ENCODE data around the gene LRRC7. TPM values are rescaled to one million over a fixed set of nuclear protein-coding genes. Genes with fewer than 3 reads are reported as not detected.
"Not testable (repeated sequence)": the region's sequence is repeated elsewhere in the genome, so short reads cannot be mapped to it uniquely, and the experiment has no call there.

The LRRC7 gene
- total and polyA plus RNA-seq, 2 of the 8 experiments (the other 6 are each of a cell fraction or from before 2014, with no cell fraction given): 0.03 to 0.17 TPM

DNA sequence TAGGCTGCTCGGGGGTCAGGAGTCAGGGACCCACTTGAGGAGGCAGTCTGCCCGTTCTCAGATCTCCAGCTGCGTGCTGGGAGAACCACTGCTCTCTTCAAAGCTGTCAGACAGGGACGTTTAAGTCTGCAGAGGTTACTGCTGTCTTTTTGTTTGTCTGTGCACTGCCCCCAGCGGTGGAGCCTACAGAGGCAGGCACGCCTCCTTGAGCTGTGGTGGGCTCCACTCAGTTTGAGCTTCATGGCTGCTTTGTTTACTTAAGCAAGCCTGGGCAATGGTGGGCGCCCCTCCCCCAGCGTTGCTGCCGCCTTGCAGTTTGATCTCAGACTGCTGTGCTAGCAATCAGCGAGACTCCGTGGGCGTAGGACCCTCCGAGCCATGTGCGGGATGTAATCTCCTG, 360.5 kb downstream of the LRRC7 start:
- H3K56ac ChIP-seq (replicated peaks; ENCODE audit: insufficient read length, low read depth, low read length); H3K4me2 ChIP-seq (ENCODE audit: insufficient read depth in 1 of 2, low read depth in 2 of 2, low read length in 2 of 2); H4K91ac ChIP-seq (replicated peaks; ENCODE audit: insufficient read length, low read length); H3K14ac ChIP-seq (ENCODE audit: insufficient read length); H3K23ac ChIP-seq (ENCODE audit: insufficient read length); H2BK20ac ChIP-seq (ENCODE audit: low read length); H3K36me3 ChIP-seq (ENCODE audit: control insufficient read depth in 2 of 4, insufficient read depth in 4 of 4, low read length in 3 of 4); H2BK5ac ChIP-seq (ENCODE audit: low read depth, low read length); H3K27ac ChIP-seq (ENCODE audit: low read depth, low read length); H2BK120ac ChIP-seq (replicated peaks; ENCODE audit: low read depth, low read length); H2AK5ac ChIP-seq (ENCODE audit: low read depth, low read length); FAIRE-seq; H4K20me1 ChIP-seq (replicated peaks in 1 of 2; ENCODE audit: control insufficient read depth in 1 of 2, insufficient read depth in 2 of 2, low read length in 2 of 2); H3K4me3 ChIP-seq (ENCODE audit: extremely low read depth in 1 of 4, insufficient read depth in 2 of 4, low read depth in 3 of 4, low read length in 4 of 4); H3K23me2 ChIP-seq (ENCODE audit: low read depth, low read length); H2AFZ ChIP-seq (ENCODE audit: low read length); H3K79me1 ChIP-seq (ENCODE audit: low read depth, low read length); H3K79me2 ChIP-seq (ENCODE audit: control insufficient read depth in 1 of 2, insufficient read depth in 2 of 2, low read length in 2 of 2); H3K4me1 ChIP-seq (replicated peaks in 1 of 4; ENCODE audit: control insufficient read depth in 3 of 4, insufficient read depth in 4 of 4, low read length in 3 of 4); H4K5ac ChIP-seq (ENCODE audit: insufficient read length, low read depth, low read length); H3K4ac ChIP-seq (replicated peaks; ENCODE audit: insufficient read length, low read depth, low read length); H2BK15ac ChIP-seq (ENCODE audit: low read length); CTCF ChIA-PET (ENCODE audit: partially characterized antibody); H4K8ac ChIP-seq (ENCODE audit: extremely low read depth, insufficient read depth, low read length); H3K9ac ChIP-seq (replicated peaks in 1 of 4; ENCODE audit: extremely low read depth in 1 of 4, low read depth in 3 of 4, low read length in 3 of 4); DNase-seq (ENCODE audit: low read depth in 1 of 2, low spot score in 2 of 2); H2BK12ac ChIP-seq (ENCODE audit: low read depth, low read length); H3K27me3 ChIP-seq (replicated peaks in 1 of 4; ENCODE audit: control insufficient read depth in 3 of 4, extremely low read depth in 1 of 4, insufficient read depth in 3 of 4, low read length in 3 of 4); H3K18ac ChIP-seq (ENCODE audit: extremely low read depth, low read length); POLR2A ChIA-PET (ENCODE audit: partially characterized antibody): not testable (repeated sequence)
- H3K9me3 ChIP-seq (ENCODE audit: insufficient read depth in 2 of 2, low read depth in 1 of 2, low read length in 1 of 2): peaks cover 0 to 12% of the 10 kb centered on the region in 2 experiments; a peak in 2 of 4 replicates
- WGBS, 2 experiments (ENCODE audit: extremely low coverage in 1 of 2, insufficient coverage in 1 of 2, insufficient read length in 1 of 2, insufficient replicate concordance in 2 of 2, low coverage in 1 of 2, low lambda C conversion rate in 2 of 2, missing lambda C conversion rate in 1 of 2): 88% methylated on average over 10 of the region's 14 CpGs; no CpG with 5 or more reads in 1 of the 2 experiments
